ENCODE data around the gene MPPED2.

DNA sequence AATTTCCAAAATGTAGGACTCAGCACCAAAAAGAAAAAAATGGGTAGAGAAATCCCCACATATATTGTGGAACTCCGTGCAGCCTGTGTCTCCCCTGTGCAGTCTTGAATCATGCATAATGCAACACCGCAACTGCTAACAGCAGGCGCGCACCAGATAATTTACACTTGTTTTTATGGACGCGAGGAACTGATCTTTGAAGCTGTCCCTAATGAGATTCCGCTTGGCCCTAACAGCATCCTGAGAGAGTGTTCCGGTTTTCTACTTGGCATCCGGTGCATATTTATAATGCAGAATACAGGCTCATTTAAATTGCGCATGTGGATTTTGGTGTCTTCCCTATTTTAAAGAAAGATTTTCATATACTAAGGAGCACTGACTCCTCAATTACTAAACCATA lies 21.1 kb downstream of the MPPED2 start:
- TF ChIP-seq EZH2 (IDR thresholded peaks at IDR 0.05) (no peak), POLR2AphosphoS5 (IDR thresholded peaks at IDR 0.05; ENCODE audit: low read depth, low read length) (no peak)
- TF ChIP-seq, protein P1, sequence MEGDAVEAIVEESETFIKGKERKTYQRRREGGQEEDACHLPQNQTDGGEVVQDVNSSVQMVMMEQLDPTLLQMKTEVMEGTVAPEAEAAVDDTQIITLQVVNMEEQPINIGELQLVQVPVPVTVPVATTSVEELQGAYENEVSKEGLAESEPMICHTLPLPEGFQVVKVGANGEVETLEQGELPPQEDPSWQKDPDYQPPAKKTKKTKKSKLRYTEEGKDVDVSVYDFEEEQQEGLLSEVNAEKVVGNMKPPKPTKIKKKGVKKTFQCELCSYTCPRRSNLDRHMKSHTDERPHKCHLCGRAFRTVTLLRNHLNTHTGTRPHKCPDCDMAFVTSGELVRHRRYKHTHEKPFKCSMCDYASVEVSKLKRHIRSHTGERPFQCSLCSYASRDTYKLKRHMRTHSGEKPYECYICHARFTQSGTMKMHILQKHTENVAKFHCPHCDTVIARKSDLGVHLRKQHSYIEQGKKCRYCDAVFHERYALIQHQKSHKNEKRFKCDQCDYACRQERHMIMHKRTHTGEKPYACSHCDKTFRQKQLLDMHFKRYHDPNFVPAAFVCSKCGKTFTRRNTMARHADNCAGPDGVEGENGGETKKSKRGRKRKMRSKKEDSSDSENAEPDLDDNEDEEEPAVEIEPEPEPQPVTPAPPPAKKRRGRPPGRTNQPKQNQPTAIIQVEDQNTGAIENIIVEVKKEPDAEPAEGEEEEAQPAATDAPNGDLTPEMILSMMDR (IDR thresholded peaks at IDR 0.05 in 2 of 3, conservative IDR thresholded peaks at IDR 0.05 in 1 of 3; ENCODE audit: borderline replicate concordance in 1 of 3, insufficient read depth in 1 of 3, low read depth in 2 of 3, low read length in 2 of 3), result no peak
- TF ChIP-seq, protein P2, sequence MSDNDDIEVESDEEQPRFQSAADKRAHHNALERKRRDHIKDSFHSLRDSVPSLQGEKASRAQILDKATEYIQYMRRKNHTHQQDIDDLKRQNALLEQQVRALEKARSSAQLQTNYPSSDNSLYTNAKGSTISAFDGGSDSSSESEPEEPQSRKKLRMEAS (IDR thresholded peaks at IDR 0.05), result no peak
